ENCODE results near the gene C20orf96.

GRCh38 chr20:294602-295001 is 4.1 kb upstream of the C20orf96 start:
- TF ChIP-seq CTCF (IDR thresholded peaks at IDR 0.05; ENCODE audit: low read depth, low read length, missing input control) (no peak), REST (IDR thresholded peaks at IDR 0.05) (no peak), RXRA (IDR thresholded peaks at IDR 0.05) (no peak), ATF3 (IDR thresholded peaks at IDR 0.05) (no peak), FOXA1 (IDR thresholded peaks at IDR 0.05) (no peak), MAX (IDR thresholded peaks at IDR 0.05) (no peak), EGR1 (IDR thresholded peaks at IDR 0.05; ENCODE audit: low read depth in 2 of 2) (no peak), GABPA (IDR thresholded peaks at IDR 0.05 in 1 of 2, conservative IDR thresholded peaks at IDR 0.05 in 1 of 2) (no peak)
